Measurements from ENCODE around the gene PDLIM5. TPM values are rescaled to one million over a fixed set of nuclear protein-coding genes. Genes with fewer than 3 reads are reported as not detected.

PDLIM5 gene
- total and polyA plus RNA-seq, 4 donors: 64.4 to 762 (median 228) TPM

GRCh38 chr4:94686086-94686485 lies 234.3 kb downstream of the PDLIM5 start:
- Histone ChIP-seq H3K4me1 (ENCODE audit: control insufficient read depth in 1 of 2, insufficient read depth in 2 of 2, low read length in 2 of 2) (no peaks in the 10 kb centered on the region), H3K27ac (ENCODE audit: low read depth in 1 of 2, low read length in 2 of 2) (no peak overlapping the region), H3K27me3 (ENCODE audit: control insufficient read depth in 1 of 2, insufficient read depth in 2 of 2, low read length in 1 of 2) (no peaks in the 10 kb centered on the region), H3K36me3 (ENCODE audit: control insufficient read depth in 1 of 2, insufficient read depth in 2 of 2, low read length in 1 of 2) (no peaks in the 10 kb centered on the region), H3K9me3 (ENCODE audit: control insufficient read depth, low read length) (no peaks in the 10 kb centered on the region), H3K4me3 (ENCODE audit: low read length in 2 of 2) (no peak overlapping the region)
- intact Hi-C loops (cut with DNase I): no loop called here
- no peak for DNase-seq
- ATAC-seq (ENCODE audit: low FRiP score): no peak
- 95 to 96% methylated on average over 5 of the region's 5 CpGs for WGBS, 2 donors

- H3K4me3 ChIP-seq (ENCODE audit: low read length in 2 of 2): no peak overlapping the region
- intact Hi-C loops (cut with DNase I): no loop called here
- no peaks in the 10 kb centered on the region for H3K4me1 ChIP-seq (ENCODE audit: control insufficient read depth in 1 of 2, insufficient read depth in 2 of 2, low read length in 2 of 2)
- 74 to 76% methylated on average over 4 of the region's 4 CpGs for WGBS, 2 donors
- DNase-seq (no peak), ATAC-seq (ENCODE audit: low FRiP score) (no peak)
- no peaks in the 10 kb centered on the region for H3K9me3 ChIP-seq (ENCODE audit: control insufficient read depth, low read length)
- no peaks in the 10 kb centered on the region for H3K27me3 ChIP-seq (ENCODE audit: control insufficient read depth in 1 of 2, insufficient read depth in 2 of 2, low read length in 1 of 2)
- no peak overlapping the region for H3K27ac ChIP-seq (ENCODE audit: low read depth in 1 of 2, low read length in 2 of 2)
- H3K36me3 ChIP-seq (ENCODE audit: control insufficient read depth in 1 of 2, insufficient read depth in 2 of 2, low read length in 1 of 2): no peaks in the 10 kb centered on the region
Observed at GRCh38 chr4:94689155-94689860, 237.6 kb downstream of the PDLIM5 start.

GRCh38 chr4:94690851-94691254 lies 239.1 kb downstream of the PDLIM5 start:
- WGBS, 2 donors: 79 to 83% methylated on average over 4 of the region's 4 CpGs
- H3K27me3 ChIP-seq (ENCODE audit: control insufficient read depth in 1 of 2, insufficient read depth in 2 of 2, low read length in 1 of 2): no peaks in the 10 kb centered on the region
- no peaks in the 10 kb centered on the region for H3K9me3 ChIP-seq (ENCODE audit: control insufficient read depth, low read length)
- intact Hi-C loops (cut with DNase I): no loop called here
- no peak for DNase-seq
- no peak for ATAC-seq (ENCODE audit: low FRiP score)
- no peaks in the 10 kb centered on the region for H3K4me1 ChIP-seq (ENCODE audit: control insufficient read depth in 1 of 2, insufficient read depth in 2 of 2, low read length in 2 of 2)
- H3K4me3 ChIP-seq (ENCODE audit: low read length in 2 of 2): no peak overlapping the region
- H3K27ac ChIP-seq (ENCODE audit: low read depth in 1 of 2, low read length in 2 of 2): no peak overlapping the region
- no peaks in the 10 kb centered on the region for H3K36me3 ChIP-seq (ENCODE audit: control insufficient read depth in 1 of 2, insufficient read depth in 2 of 2, low read length in 1 of 2)

GRCh38 chr4:94691552-94691951 lies 239.8 kb downstream of the PDLIM5 start:
- Histone ChIP-seq H3K36me3 (ENCODE audit: control insufficient read depth in 1 of 2, insufficient read depth in 2 of 2, low read length in 1 of 2) (no peaks in the 10 kb centered on the region), H3K4me3 (ENCODE audit: low read length in 2 of 2) (no peak overlapping the region), H3K27me3 (ENCODE audit: control insufficient read depth in 1 of 2, insufficient read depth in 2 of 2, low read length in 1 of 2) (no peaks in the 10 kb centered on the region), H3K4me1 (ENCODE audit: control insufficient read depth in 1 of 2, insufficient read depth in 2 of 2, low read length in 2 of 2) (no peaks in the 10 kb centered on the region), H3K27ac (ENCODE audit: low read depth in 1 of 2, low read length in 2 of 2) (no peak overlapping the region), H3K9me3 (ENCODE audit: control insufficient read depth, low read length) (no peaks in the 10 kb centered on the region)
- DNase-seq (no peak), ATAC-seq (ENCODE audit: low FRiP score) (no peak)
- WGBS, 2 donors: 98 to 100% methylated on average over 1 of the region's 1 CpG
- intact Hi-C loops (cut with DNase I): no loop called here

DNA sequence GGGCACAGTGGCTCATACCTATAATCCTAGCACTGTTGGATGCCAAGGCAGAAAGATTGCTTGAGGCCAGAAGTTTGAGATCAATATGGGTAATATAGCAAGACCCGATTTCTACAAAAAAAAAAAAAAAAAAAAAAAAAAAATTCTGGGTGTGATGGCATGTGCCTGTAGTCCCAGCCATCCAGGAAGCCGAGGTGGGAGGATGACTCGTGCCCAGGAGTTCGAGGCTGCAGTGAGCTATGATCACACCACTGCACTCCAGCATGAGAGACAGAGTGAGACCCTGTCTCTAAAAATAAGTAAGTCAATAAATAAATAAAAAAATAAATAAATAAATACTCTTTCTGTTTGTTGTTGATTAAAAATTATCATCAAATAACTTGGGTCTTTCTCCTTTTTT lies 243.6 kb downstream of the PDLIM5 start:
- H3K27ac ChIP-seq (ENCODE audit: low read depth in 1 of 2, low read length in 2 of 2): no peak overlapping the region
- 79 to 86% methylated on average over 4 of the region's 4 CpGs for WGBS, 2 donors
- no peak overlapping the region for H3K4me3 ChIP-seq (ENCODE audit: low read length in 2 of 2)
- H3K27me3 ChIP-seq (ENCODE audit: control insufficient read depth in 1 of 2, insufficient read depth in 2 of 2, low read length in 1 of 2): no peaks in the 10 kb centered on the region
- no peak for DNase-seq
- H3K9me3 ChIP-seq (ENCODE audit: control insufficient read depth, low read length): no peaks in the 10 kb centered on the region
- no peak for ATAC-seq (ENCODE audit: low FRiP score)
- intact Hi-C loops (cut with DNase I): no loop called here
- H3K36me3 ChIP-seq (ENCODE audit: control insufficient read depth in 1 of 2, insufficient read depth in 2 of 2, low read length in 1 of 2): no peaks in the 10 kb centered on the region
- no peaks in the 10 kb centered on the region for H3K4me1 ChIP-seq (ENCODE audit: control insufficient read depth in 1 of 2, insufficient read depth in 2 of 2, low read length in 2 of 2)

GRCh38 chr4:94698187-94698586 lies 246.4 kb downstream of the PDLIM5 start:
- ATAC-seq (ENCODE audit: low FRiP score): no peak
- intact Hi-C loops (cut with DNase I): no loop called here
- no peaks in the 10 kb centered on the region for H3K9me3 ChIP-seq (ENCODE audit: control insufficient read depth, low read length)

GRCh38 chr4:94700298-94700697 lies 248.6 kb downstream of the PDLIM5 start:
- DNase-seq (no peak), ATAC-seq (ENCODE audit: low FRiP score) (no peak)
- Histone ChIP-seq H3K27me3 (ENCODE audit: control insufficient read depth in 1 of 2, insufficient read depth in 2 of 2, low read length in 1 of 2) (no peaks in the 10 kb centered on the region), H3K36me3 (ENCODE audit: control insufficient read depth in 1 of 2, insufficient read depth in 2 of 2, low read length in 1 of 2) (no peaks in the 10 kb centered on the region), H3K4me3 (ENCODE audit: low read length in 2 of 2) (no peak overlapping the region), H3K4me1 (ENCODE audit: control insufficient read depth in 1 of 2, insufficient read depth in 2 of 2, low read length in 2 of 2) (no peaks in the 10 kb centered on the region), H3K9me3 (ENCODE audit: control insufficient read depth, low read length) (no peaks in the 10 kb centered on the region), H3K27ac (ENCODE audit: low read depth in 1 of 2, low read length in 2 of 2) (no peak overlapping the region)
- intact Hi-C loops (cut with DNase I): no loop called here

More at GRCh38 chr4:94698187-94698586, 246.4 kb downstream of the PDLIM5 start:
- no peak overlapping the region for H3K27ac ChIP-seq (ENCODE audit: low read depth in 1 of 2, low read length in 2 of 2)
- no peaks in the 10 kb centered on the region for H3K4me1 ChIP-seq (ENCODE audit: control insufficient read depth in 1 of 2, insufficient read depth in 2 of 2, low read length in 2 of 2)
- no peak overlapping the region for H3K4me3 ChIP-seq (ENCODE audit: low read length in 2 of 2)
- DNase-seq: no peak
- H3K36me3 ChIP-seq (ENCODE audit: control insufficient read depth in 1 of 2, insufficient read depth in 2 of 2, low read length in 1 of 2): no peaks in the 10 kb centered on the region
- no peaks in the 10 kb centered on the region for H3K27me3 ChIP-seq (ENCODE audit: control insufficient read depth in 1 of 2, insufficient read depth in 2 of 2, low read length in 1 of 2)

DNA sequence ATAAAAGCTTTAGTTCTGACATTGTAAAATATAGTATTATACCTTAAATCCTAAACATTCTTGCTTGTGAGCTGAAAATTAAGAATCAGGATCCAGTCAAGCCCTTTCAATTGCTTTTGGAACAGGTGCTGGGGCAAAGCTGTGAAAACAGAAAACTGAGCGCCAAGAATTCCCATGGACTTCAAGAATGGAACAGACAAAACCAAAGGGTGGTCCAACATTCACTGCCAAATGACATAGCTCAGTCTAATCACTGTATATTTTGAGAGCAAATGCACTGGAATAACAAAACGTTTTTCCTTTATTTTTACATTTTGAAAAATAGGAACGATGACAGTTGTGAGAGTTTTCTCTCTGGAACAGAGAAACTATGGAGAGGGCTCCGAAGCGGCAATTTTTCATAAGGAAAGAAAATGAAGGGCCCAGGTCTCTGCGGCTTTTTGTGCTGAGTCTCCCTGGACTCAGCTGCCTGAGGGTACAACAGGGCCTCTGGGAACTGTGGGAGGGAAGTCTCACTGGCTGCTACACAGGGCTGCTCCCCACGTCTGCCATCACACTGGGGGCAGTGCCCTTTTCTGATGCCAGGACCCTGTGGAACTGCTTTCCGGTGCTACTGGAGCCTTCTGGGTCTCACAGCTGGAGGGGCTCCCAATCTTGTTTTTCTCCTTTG lies 250.0 kb downstream of the PDLIM5 start:
- Histone ChIP-seq H3K4me1 (ENCODE audit: control insufficient read depth in 1 of 2, insufficient read depth in 2 of 2, low read length in 2 of 2) (no peaks in the 10 kb centered on the region), H3K27me3 (ENCODE audit: control insufficient read depth in 1 of 2, insufficient read depth in 2 of 2, low read length in 1 of 2) (no peaks in the 10 kb centered on the region), H3K4me3 (ENCODE audit: low read length in 2 of 2) (no peak overlapping the region), H3K27ac (ENCODE audit: low read depth in 1 of 2, low read length in 2 of 2) (no peak overlapping the region), H3K36me3 (ENCODE audit: control insufficient read depth in 1 of 2, insufficient read depth in 2 of 2, low read length in 1 of 2) (no peaks in the 10 kb centered on the region), H3K9me3 (ENCODE audit: control insufficient read depth, low read length) (no peaks in the 10 kb centered on the region)
- 3 to 11% methylated on average over 8 of the region's 8 CpGs for WGBS, 2 donors
- DNase-seq (no peak), ATAC-seq (ENCODE audit: low FRiP score) (peak; percentile 33)
- intact Hi-C loops (cut with DNase I): no loop called here

GRCh38 chr4:94711635-94712034 lies 259.9 kb downstream of the PDLIM5 start:
- 89 to 91% methylated on average over 5 of the region's 5 CpGs for WGBS, 2 donors

More at GRCh38 chr4:94711635-94712034, 259.9 kb downstream of the PDLIM5 start:
- Histone ChIP-seq H3K9me3 (ENCODE audit: control insufficient read depth, low read length) (no peaks in the 10 kb centered on the region), H3K4me1 (ENCODE audit: control insufficient read depth in 1 of 2, insufficient read depth in 2 of 2, low read length in 2 of 2) (no peaks in the 10 kb centered on the region), H3K36me3 (ENCODE audit: control insufficient read depth in 1 of 2, insufficient read depth in 2 of 2, low read length in 1 of 2) (no peaks in the 10 kb centered on the region), H3K27me3 (ENCODE audit: control insufficient read depth in 1 of 2, insufficient read depth in 2 of 2, low read length in 1 of 2) (no peaks in the 10 kb centered on the region), H3K4me3 (ENCODE audit: low read length in 2 of 2) (no peak overlapping the region), H3K27ac (ENCODE audit: low read depth in 1 of 2, low read length in 2 of 2) (no peak overlapping the region)
- ATAC-seq (ENCODE audit: low FRiP score): no peak
- DNase-seq: no peak
- intact Hi-C loops (cut with DNase I): no loop called here
